ENCODE measurements around the gene TMEM179. TPM values are rescaled to one million over a fixed set of nuclear protein-coding genes. Genes with fewer than 3 reads are reported as not detected.

The TMEM179 gene
- total and polyA plus RNA-seq, 2 of the 13 experiments (the other 11 are each of a cell fraction or from before 2014, with no cell fraction given), result not detected

DNA sequence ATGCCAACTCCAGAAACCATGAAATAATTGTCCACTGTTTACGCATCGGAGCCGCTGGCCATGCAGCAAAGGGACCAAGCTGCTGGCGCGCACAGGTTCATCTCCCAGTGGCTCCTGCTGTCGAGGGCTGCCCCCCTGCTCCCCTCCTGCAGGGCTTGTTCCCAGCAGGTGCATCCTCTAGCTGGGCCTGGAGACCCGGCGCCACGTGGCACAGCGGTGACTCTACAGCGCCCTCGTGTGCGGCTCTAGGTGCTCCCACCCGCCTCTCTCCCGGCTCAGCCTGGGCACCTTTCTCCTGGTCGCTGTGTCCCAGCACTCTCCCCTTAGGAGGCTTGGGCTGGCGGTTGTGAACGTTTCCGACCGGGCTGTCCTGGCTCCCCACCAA lies 47.3 kb upstream of the TMEM179 start:
- ChIA-PET POLR2A (interaction anchor here (2.2 kb wide), 1 partner anchor 14 kb away, joined by 9 read pairs; no protein-coding TSS in a partner anchor), CTCF (ENCODE audit: low intra/inter-chr PET ratio, low total read pairs) (interaction anchor here (2.7 kb wide), 1 partner anchor 57 kb away, joined by 31 read pairs; no protein-coding TSS in a partner anchor)
- Histone ChIP-seq H4K20me1 (ENCODE audit: insufficient read depth, low read length) (no peaks in the 10 kb centered on the region), H3K27ac (ENCODE audit: extremely low read length, insufficient read depth, low read length) (no peak overlapping the region), H2AFZ (ENCODE audit: low read length) (no peak overlapping the region), H3K4me3 (replicated peaks in 1 of 3; ENCODE audit: insufficient read depth in 1 of 3, low read depth in 2 of 3, low read length in 3 of 3) (no peak overlapping the region), H3K36me3 (replicated peaks in 1 of 2; ENCODE audit: control insufficient read depth in 1 of 2, insufficient read depth in 2 of 2, low read length in 2 of 2) (no peaks in the 10 kb centered on the region), H3K4me1 (ENCODE audit: insufficient read depth, low read length) (peaks cover 44% of the 10 kb centered on the region), H3K9ac (ENCODE audit: insufficient read depth, low read depth, low read length) (no peak overlapping the region), H3K27me3 (ENCODE audit: control insufficient read depth in 1 of 2, insufficient read depth in 2 of 2, low read length in 2 of 2) (peaks cover 7 to 21% of the 10 kb centered on the region in 2 experiments; a peak in 3 of 5 replicates), H3K9me3 (ENCODE audit: low read length) (peaks cover 16% of the 10 kb centered on the region), H3K4me2 (ENCODE audit: low read depth, low read length) (no peak overlapping the region), H3K79me2 (ENCODE audit: insufficient read depth, low read length) (no peaks in the 10 kb centered on the region)
- FAIRE-seq (no peak), ATAC-seq (no peak), DNase-seq (ENCODE audit: low spot score) (no peak)
- in situ Hi-C loops (cut with HindIII; ENCODE audit: extremely low pct_ligation_motif_present, low pct_unique_long_range_greater_than_20kb) (loop anchor here (5.0 to 10.0 kb wide), 2 partner anchors 55 to 173 kb away; no protein-coding TSS in a partner anchor), intact Hi-C loops (cut with micrococcal nuclease; ENCODE audit: unreplicated experiment) (loop anchor here (5.0 kb wide), 1 partner anchor 35 kb away; the partner anchor contains the start of gene INF2)
- TF ChIP-seq, protein P1, sequence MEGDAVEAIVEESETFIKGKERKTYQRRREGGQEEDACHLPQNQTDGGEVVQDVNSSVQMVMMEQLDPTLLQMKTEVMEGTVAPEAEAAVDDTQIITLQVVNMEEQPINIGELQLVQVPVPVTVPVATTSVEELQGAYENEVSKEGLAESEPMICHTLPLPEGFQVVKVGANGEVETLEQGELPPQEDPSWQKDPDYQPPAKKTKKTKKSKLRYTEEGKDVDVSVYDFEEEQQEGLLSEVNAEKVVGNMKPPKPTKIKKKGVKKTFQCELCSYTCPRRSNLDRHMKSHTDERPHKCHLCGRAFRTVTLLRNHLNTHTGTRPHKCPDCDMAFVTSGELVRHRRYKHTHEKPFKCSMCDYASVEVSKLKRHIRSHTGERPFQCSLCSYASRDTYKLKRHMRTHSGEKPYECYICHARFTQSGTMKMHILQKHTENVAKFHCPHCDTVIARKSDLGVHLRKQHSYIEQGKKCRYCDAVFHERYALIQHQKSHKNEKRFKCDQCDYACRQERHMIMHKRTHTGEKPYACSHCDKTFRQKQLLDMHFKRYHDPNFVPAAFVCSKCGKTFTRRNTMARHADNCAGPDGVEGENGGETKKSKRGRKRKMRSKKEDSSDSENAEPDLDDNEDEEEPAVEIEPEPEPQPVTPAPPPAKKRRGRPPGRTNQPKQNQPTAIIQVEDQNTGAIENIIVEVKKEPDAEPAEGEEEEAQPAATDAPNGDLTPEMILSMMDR (CRISPR knock-in tag; IDR thresholded peaks at IDR 0.05), result peak; percentile 28; the same call in 1 of the 2 replicates
- peak; percentile 57; the same call in 1 of the 2 replicates for TF ChIP-seq MYC (CRISPR knock-in tag; IDR thresholded peaks at IDR 0.05; ENCODE audit: borderline replicate concordance)
- TF ChIP-seq, protein P2, sequence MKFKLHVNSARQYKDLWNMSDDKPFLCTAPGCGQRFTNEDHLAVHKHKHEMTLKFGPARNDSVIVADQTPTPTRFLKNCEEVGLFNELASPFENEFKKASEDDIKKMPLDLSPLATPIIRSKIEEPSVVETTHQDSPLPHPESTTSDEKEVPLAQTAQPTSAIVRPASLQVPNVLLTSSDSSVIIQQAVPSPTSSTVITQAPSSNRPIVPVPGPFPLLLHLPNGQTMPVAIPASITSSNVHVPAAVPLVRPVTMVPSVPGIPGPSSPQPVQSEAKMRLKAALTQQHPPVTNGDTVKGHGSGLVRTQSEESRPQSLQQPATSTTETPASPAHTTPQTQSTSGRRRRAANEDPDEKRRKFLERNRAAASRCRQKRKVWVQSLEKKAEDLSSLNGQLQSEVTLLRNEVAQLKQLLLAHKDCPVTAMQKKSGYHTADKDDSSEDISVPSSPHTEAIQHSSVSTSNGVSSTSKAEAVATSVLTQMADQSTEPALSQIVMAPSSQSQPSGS (CRISPR knock-in tag; IDR thresholded peaks at IDR 0.05), result no peak
- TF ChIP-seq ZNF777 (CRISPR knock-in tag; IDR thresholded peaks at IDR 0.05), result no peak
- TF ChIP-seq, protein P3, sequence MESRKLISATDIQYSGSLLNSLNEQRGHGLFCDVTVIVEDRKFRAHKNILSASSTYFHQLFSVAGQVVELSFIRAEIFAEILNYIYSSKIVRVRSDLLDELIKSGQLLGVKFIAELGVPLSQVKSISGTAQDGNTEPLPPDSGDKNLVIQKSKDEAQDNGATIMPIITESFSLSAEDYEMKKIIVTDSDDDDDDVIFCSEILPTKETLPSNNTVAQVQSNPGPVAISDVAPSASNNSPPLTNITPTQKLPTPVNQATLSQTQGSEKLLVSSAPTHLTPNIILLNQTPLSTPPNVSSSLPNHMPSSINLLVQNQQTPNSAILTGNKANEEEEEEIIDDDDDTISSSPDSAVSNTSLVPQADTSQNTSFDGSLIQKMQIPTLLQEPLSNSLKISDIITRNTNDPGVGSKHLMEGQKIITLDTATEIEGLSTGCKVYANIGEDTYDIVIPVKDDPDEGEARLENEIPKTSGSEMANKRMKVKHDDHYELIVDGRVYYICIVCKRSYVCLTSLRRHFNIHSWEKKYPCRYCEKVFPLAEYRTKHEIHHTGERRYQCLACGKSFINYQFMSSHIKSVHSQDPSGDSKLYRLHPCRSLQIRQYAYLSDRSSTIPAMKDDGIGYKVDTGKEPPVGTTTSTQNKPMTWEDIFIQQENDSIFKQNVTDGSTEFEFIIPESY (CRISPR knock-in tag; IDR thresholded peaks at IDR 0.05), result peak; percentile 81
- TF ChIP-seq SALL2 (CRISPR knock-in tag; IDR thresholded peaks at IDR 0.05), result no peak
- TF ChIP-seq, protein P4, sequence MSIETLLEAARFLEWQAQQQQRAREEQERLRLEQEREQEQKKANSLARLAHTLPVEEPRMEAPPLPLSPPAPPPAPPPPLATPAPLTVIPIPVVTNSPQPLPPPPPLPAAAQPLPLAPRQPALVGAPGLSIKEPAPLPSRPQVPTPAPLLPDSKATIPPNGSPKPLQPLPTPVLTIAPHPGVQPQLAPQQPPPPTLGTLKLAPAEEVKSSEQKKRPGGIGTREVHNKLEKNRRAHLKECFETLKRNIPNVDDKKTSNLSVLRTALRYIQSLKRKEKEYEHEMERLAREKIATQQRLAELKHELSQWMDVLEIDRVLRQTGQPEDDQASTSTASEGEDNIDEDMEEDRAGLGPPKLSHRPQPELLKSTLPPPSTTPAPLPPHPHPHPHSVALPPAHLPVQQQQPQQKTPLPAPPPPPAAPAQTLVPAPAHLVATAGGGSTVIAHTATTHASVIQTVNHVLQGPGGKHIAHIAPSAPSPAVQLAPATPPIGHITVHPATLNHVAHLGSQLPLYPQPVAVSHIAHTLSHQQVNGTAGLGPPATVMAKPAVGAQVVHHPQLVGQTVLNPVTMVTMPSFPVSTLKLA (IDR thresholded peaks at IDR 0.05), result peak; percentile 44
- TF ChIP-seq HNRNPL (IDR thresholded peaks at IDR 0.05; ENCODE audit: low read depth, low read length), result 0 out of 2 replicates have a peak, but pooled peaks have one; percentile 15
- 85% methylated on average over 16 of the region's 20 CpGs for WGBS (ENCODE audit: low lambda C conversion rate)
- no TSS peak for BruUV-seq (replicated peaks)

All from HepG2 (cell line).